GM06990 (cell line): ENCODE data around the gene LGR5.

Experiments
- DNase-seq: peaks from one replicate; pipeline ENCODE4 v3.0.0-alpha.2; 2011; ENCODE audit not compliant: insufficient read length; ENCODE audit errors: extremely low read depth
- H3K27me3 ChIP-seq: replicated peaks from 2 replicates; pipeline ENCODE4 v1.6.0; 2011; ENCODE audit warnings: low read length; ENCODE audit not compliant: control insufficient read depth, insufficient read depth
- H3K36me3 ChIP-seq: 2 replicates; pipeline ENCODE4 v1.5.1; 2011; ENCODE audit warnings: low read length; ENCODE audit not compliant: control insufficient read depth, insufficient read depth
- H3K4me3 ChIP-seq: replicated peaks from 2 replicates; pipeline ENCODE4 v1.5.1; 2011; ENCODE audit warnings: low read depth, mild to moderate bottlenecking, control low read depth, low read length
- CTCF ChIP-seq: IDR thresholded peaks from 2 replicates; pipeline ENCODE4 v1.5.1; 2011; ENCODE audit warnings: low read length, control low read depth, mild to moderate bottlenecking, inconsistent platforms; ENCODE audit not compliant: insufficient read depth, poor library complexity, severe bottlenecking

Gene LGR5

GRCh38 chr12:71448150-71448581, 8.6 kb downstream of the LGR5 start:
- H3K36me3 ChIP-seq: no peaks in the 10 kb centered on the region
- TF ChIP-seq CTCF: no peak
- H3K4me3 ChIP-seq: no peak overlapping the region
- no peak for DNase-seq
- no peaks in the 10 kb centered on the region for H3K27me3 ChIP-seq

- DNase-seq: no peak
- no peak overlapping the region for H3K4me3 ChIP-seq
- H3K36me3 ChIP-seq: no peaks in the 10 kb centered on the region
- TF ChIP-seq CTCF: no peak
- no peaks in the 10 kb centered on the region for H3K27me3 ChIP-seq
These were observed 9.9 kb downstream of the LGR5 start for GRCh38 chr12:71449373-71450070.

GRCh38 chr12:71452006-71452405, 12.4 kb downstream of the LGR5 start:
- H3K27me3 ChIP-seq: no peaks in the 10 kb centered on the region
- no peak overlapping the region for H3K4me3 ChIP-seq
- no peak for DNase-seq
- no peak for TF ChIP-seq CTCF
- H3K36me3 ChIP-seq: no peaks in the 10 kb centered on the region

GRCh38 chr12:71455028-71455737, 15.6 kb downstream of the LGR5 start:
- H3K27me3 ChIP-seq: no peaks in the 10 kb centered on the region
- no peaks in the 10 kb centered on the region for H3K36me3 ChIP-seq
- H3K4me3 ChIP-seq: no peak overlapping the region
- no peak for TF ChIP-seq CTCF
- no peak for DNase-seq

GRCh38 chr12:71456316-71456715, 16.7 kb downstream of the LGR5 start:
- Histone ChIP-seq H3K4me3 (no peak overlapping the region), H3K27me3 (no peaks in the 10 kb centered on the region), H3K36me3 (no peaks in the 10 kb centered on the region)
- no peak for DNase-seq
- no peak for TF ChIP-seq CTCF
